GM12878 (cell line): Measurements from ENCODE around the gene HERC6. TPM values are rescaled to one million over a fixed set of nuclear protein-coding genes. Genes with fewer than 3 reads are reported as not detected.
A peak's percentile ranks its signal among the peaks of the same experiment; 100 is the strongest.

Experiments
- CHD1 ChIP-seq: IDR thresholded peaks from 2 replicates; pipeline ENCODE4 v1.6.1; 2012; ENCODE audit warnings: low read depth, low read length, improper control_type of control experiment
- CHD4 ChIP-seq: fragments of 200-600 bp; sonication (generic); IDR thresholded peaks from 2 replicates; pipeline ENCODE4 v1.6.1; 2016; ENCODE audit warnings: mild to moderate bottlenecking
- JUND ChIP-seq: IDR thresholded peaks from 2 replicates; pipeline ENCODE4 v1.6.1; 2012; ENCODE audit warnings: low read depth, mild to moderate bottlenecking, low read length, improper control_type of control experiment, moderate library complexity
- LARP7 ChIP-seq: fragments of 450-650 bp; IDR thresholded peaks from 2 replicates; pipeline ENCODE4 v1.6.1; 2017; ENCODE audit warnings: mild to moderate bottlenecking
- MEF2B ChIP-seq: fragments of 450-650 bp; IDR thresholded peaks from 2 replicates; pipeline ENCODE4 v1.6.1; 2018; ENCODE audit warnings: mild to moderate bottlenecking, moderate library complexity; ENCODE audit not compliant: partially characterized antibody, poor library complexity, severe bottlenecking
- MTA2 ChIP-seq: fragments of 450-650 bp; IDR thresholded peaks from 2 replicates; pipeline ENCODE4 v1.6.1; 2016; ENCODE audit warnings: low read depth, mild to moderate bottlenecking, moderate library complexity
- POLR2AphosphoS5 ChIP-seq: IDR thresholded peaks from 2 replicates; pipeline ENCODE4 v1.6.1; 2011; ENCODE audit warnings: mild to moderate bottlenecking, low read length, inconsistent platforms
- POU2F2 ChIP-seq: IDR thresholded peaks from 3 replicates; pipeline ENCODE4 v1.6.1; 2011; ENCODE audit warnings: low read depth, mild to moderate bottlenecking, low read length, borderline replicate concordance
- SIN3A ChIP-seq: IDR thresholded peaks from 2 replicates; pipeline ENCODE4 v1.6.1; 2012; ENCODE audit warnings: low read depth, low read length, improper control_type of control experiment
- YBX1 ChIP-seq: fragments of 450-650 bp; IDR thresholded peaks from 2 replicates; pipeline ENCODE4 v1.6.1; 2016; ENCODE audit warnings: antibody characterized with exemption
- ZNF274 ChIP-seq: IDR thresholded peaks from one replicate; pipeline ENCODE4 v1.8.0; 2011; ENCODE audit not compliant: insufficient read length, insufficient read depth
- polyA plus RNA-seq, 11 experiments: library from polyadenylated mRNA; depleted of rRNA in 4 of 11; unstranded in 6 of 11; stranded (reverse) in 5 of 11; fragments of >200 nt; fragmentation: Nextera tagmentation in 4 of 11; fragmentation: Illumina TruSeq in 1 of 11; extraction: Ambion mirVana in 4 of 11; extraction: Trizol in 1 of 11; gene quantifications; 1 replicate in 1 of 11; 2 replicates in 10 of 11; pipeline versions ENCODE4 v1.2.1 to v1.2.3, GENCODE V29; 2011 to 2016; ENCODE audit warnings: inconsistent platforms in 2 of 11, missing spikeins in 2 of 11, low read depth in 1 of 11
- total RNA-seq, 4 experiments: library from RNA; depleted of rRNA in 3 of 4; stranded (reverse); fragments of >200 nt in 3 of 4; fragmentation: Illumina TruSeq in 1 of 4; extraction: Trizol in 1 of 4; gene quantifications; 2 replicates each; pipeline versions ENCODE4 v1.2.1 to v1.2.3, GENCODE V29; 2013 to 2021
- TF ChIP-seq, protein P1 (sequence below): IDR thresholded peaks from 2 replicates; pipeline ENCODE4 v1.6.1; 2011; ENCODE audit warnings: borderline replicate concordance, low read depth, mild to moderate bottlenecking, moderate library complexity, mixed read lengths, low read length; ENCODE audit not compliant: insufficient read depth; ENCODE audit errors: extremely low read length
- TF ChIP-seq, protein P2 (sequence below): IDR thresholded peaks from 2 replicates; pipeline ENCODE4 v1.6.1; 2012; ENCODE audit warnings: low read length, inconsistent platforms
- TF ChIP-seq, protein P3 (sequence below): fragments of 450-650 bp; formaldehyde crosslinking; IDR thresholded peaks from 2 replicates; pipeline ENCODE4 v1.4.0; 2020; ENCODE audit warnings: mild to moderate bottlenecking, moderate library complexity
- TF ChIP-seq, protein P4 (sequence below), 3 experiments: IDR thresholded peaks in 2 of 3; conservative IDR thresholded peaks in 1 of 3; 2 replicates each; pipeline ENCODE4 v1.5.1; 2011; ENCODE audit warnings: low read depth in 3 of 3, low read length in 3 of 3, mild to moderate bottlenecking in 3 of 3, control low read depth in 2 of 3, moderate library complexity in 2 of 3, inconsistent platforms in 1 of 3, mixed read lengths in 1 of 3; ENCODE audit not compliant: control insufficient read depth in 2 of 3, insufficient read depth in 1 of 3; ENCODE audit errors: extremely low read depth in 1 of 3
- TF ChIP-seq, protein P5 (sequence below): fragments of 450-650 bp; IDR thresholded peaks from 2 replicates; pipeline ENCODE4 v1.6.1; 2017; ENCODE audit warnings: mild to moderate bottlenecking, low read depth, inconsistent platforms; ENCODE audit not compliant: poor library complexity, severe bottlenecking
- TF ChIP-seq, protein P6 (sequence below): fragments of 450-650 bp; IDR thresholded peaks from 2 replicates; pipeline ENCODE4 v1.6.1; 2017; ENCODE audit warnings: mild to moderate bottlenecking

Gene HERC6
- total and polyA plus RNA-seq, 10 of the 15 experiments (the other 5 are each of a cell fraction or from before 2014, with no cell fraction given) = 1.7 to 26.4 (median 5.9) TPM

DNA sequence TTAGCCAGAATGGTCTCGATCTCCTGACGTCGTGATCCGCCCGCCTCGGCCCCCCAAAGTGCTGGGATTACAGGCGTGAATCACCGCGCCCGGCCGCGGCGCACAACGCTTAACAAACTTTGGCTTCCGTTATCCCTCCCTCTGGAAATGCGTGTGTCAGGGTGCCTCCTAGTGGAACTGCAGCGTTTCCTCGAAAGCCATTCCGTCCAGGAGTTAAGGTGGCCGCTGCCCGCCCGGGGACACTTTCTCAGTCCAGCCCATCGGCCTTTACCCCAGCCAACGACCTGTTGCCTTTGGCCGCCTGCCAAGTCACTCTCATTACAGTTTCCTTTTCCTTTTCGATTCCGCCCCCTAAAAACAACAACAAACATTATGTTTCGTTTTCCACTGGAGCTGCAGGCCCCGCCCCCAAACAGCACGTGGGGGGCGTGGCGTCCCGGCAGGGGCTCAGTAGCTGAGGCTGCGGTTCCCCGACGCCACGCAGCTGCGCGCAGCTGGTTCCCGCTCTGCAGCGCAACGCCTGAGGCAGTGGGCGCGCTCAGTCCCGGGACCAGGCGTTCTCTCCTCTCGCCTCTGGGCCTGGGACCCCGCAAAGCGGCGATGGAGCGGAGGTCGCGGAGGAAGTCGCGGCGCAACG, 78.1 kb downstream of the HERC6 start, which contains the start of gene HERC5 (continued):
- TF ChIP-seq, protein P1, sequence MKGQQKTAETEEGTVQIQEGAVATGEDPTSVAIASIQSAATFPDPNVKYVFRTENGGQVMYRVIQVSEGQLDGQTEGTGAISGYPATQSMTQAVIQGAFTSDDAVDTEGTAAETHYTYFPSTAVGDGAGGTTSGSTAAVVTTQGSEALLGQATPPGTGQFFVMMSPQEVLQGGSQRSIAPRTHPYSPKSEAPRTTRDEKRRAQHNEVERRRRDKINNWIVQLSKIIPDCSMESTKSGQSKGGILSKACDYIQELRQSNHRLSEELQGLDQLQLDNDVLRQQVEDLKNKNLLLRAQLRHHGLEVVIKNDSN = peak; percentile 87
- TF ChIP-seq POU2F2 (no peak; the same call in 2 of the 3 replicates), ZNF274 (no peak), YBX1 (no peak), POLR2AphosphoS5 (peak; percentile 75), MEF2B (no peak), LARP7 (peak; percentile 93; the same call in 1 of the 2 replicates), MTA2 (peak; percentile 58; the same call in 1 of the 2 replicates), CHD1 (no peak), CHD4 (no peak), JUND (no peak), SIN3A (peak; percentile 91)
- TF ChIP-seq, protein P2, sequence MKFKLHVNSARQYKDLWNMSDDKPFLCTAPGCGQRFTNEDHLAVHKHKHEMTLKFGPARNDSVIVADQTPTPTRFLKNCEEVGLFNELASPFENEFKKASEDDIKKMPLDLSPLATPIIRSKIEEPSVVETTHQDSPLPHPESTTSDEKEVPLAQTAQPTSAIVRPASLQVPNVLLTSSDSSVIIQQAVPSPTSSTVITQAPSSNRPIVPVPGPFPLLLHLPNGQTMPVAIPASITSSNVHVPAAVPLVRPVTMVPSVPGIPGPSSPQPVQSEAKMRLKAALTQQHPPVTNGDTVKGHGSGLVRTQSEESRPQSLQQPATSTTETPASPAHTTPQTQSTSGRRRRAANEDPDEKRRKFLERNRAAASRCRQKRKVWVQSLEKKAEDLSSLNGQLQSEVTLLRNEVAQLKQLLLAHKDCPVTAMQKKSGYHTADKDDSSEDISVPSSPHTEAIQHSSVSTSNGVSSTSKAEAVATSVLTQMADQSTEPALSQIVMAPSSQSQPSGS = no peak
- TF ChIP-seq, protein P3, sequence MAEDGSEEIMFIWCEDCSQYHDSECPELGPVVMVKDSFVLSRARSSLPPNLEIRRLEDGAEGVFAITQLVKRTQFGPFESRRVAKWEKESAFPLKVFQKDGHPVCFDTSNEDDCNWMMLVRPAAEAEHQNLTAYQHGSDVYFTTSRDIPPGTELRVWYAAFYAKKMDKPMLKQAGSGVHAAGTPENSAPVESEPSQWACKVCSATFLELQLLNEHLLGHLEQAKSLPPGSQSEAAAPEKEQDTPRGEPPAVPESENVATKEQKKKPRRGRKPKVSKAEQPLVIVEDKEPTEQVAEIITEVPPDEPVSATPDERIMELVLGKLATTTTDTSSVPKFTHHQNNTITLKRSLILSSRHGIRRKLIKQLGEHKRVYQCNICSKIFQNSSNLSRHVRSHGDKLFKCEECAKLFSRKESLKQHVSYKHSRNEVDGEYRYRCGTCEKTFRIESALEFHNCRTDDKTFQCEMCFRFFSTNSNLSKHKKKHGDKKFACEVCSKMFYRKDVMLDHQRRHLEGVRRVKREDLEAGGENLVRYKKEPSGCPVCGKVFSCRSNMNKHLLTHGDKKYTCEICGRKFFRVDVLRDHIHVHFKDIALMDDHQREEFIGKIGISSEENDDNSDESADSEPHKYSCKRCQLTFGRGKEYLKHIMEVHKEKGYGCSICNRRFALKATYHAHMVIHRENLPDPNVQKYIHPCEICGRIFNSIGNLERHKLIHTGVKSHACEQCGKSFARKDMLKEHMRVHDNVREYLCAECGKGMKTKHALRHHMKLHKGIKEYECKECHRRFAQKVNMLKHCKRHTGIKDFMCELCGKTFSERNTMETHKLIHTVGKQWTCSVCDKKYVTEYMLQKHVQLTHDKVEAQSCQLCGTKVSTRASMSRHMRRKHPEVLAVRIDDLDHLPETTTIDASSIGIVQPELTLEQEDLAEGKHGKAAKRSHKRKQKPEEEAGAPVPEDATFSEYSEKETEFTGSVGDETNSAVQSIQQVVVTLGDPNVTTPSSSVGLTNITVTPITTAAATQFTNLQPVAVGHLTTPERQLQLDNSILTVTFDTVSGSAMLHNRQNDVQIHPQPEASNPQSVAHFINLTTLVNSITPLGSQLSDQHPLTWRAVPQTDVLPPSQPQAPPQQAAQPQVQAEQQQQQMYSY = no peak
- TF ChIP-seq, protein P4, sequence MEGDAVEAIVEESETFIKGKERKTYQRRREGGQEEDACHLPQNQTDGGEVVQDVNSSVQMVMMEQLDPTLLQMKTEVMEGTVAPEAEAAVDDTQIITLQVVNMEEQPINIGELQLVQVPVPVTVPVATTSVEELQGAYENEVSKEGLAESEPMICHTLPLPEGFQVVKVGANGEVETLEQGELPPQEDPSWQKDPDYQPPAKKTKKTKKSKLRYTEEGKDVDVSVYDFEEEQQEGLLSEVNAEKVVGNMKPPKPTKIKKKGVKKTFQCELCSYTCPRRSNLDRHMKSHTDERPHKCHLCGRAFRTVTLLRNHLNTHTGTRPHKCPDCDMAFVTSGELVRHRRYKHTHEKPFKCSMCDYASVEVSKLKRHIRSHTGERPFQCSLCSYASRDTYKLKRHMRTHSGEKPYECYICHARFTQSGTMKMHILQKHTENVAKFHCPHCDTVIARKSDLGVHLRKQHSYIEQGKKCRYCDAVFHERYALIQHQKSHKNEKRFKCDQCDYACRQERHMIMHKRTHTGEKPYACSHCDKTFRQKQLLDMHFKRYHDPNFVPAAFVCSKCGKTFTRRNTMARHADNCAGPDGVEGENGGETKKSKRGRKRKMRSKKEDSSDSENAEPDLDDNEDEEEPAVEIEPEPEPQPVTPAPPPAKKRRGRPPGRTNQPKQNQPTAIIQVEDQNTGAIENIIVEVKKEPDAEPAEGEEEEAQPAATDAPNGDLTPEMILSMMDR (IDR thresholded peaks at IDR 0.05 in 2 of 3, conservative IDR thresholded peaks at IDR 0.05 in 1 of 3; ENCODE audit: control insufficient read depth in 2 of 3, extremely low read depth in 1 of 3, insufficient read depth in 1 of 3, low read depth in 3 of 3, low read length in 3 of 3) = peak in 2 of 3 experiments; percentile 33 to 63; a peak in 3 of 6 replicates
- TF ChIP-seq, protein P5, sequence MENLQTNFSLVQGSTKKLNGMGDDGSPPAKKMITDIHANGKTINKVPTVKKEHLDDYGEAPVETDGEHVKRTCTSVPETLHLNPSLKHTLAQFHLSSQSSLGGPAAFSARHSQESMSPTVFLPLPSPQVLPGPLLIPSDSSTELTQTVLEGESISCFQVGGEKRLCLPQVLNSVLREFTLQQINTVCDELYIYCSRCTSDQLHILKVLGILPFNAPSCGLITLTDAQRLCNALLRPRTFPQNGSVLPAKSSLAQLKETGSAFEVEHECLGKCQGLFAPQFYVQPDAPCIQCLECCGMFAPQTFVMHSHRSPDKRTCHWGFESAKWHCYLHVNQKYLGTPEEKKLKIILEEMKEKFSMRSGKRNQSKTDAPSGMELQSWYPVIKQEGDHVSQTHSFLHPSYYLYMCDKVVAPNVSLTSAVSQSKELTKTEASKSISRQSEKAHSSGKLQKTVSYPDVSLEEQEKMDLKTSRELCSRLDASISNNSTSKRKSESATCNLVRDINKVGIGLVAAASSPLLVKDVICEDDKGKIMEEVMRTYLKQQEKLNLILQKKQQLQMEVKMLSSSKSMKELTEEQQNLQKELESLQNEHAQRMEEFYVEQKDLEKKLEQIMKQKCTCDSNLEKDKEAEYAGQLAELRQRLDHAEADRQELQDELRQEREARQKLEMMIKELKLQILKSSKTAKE = peak; percentile 93
- TF ChIP-seq, protein P6, sequence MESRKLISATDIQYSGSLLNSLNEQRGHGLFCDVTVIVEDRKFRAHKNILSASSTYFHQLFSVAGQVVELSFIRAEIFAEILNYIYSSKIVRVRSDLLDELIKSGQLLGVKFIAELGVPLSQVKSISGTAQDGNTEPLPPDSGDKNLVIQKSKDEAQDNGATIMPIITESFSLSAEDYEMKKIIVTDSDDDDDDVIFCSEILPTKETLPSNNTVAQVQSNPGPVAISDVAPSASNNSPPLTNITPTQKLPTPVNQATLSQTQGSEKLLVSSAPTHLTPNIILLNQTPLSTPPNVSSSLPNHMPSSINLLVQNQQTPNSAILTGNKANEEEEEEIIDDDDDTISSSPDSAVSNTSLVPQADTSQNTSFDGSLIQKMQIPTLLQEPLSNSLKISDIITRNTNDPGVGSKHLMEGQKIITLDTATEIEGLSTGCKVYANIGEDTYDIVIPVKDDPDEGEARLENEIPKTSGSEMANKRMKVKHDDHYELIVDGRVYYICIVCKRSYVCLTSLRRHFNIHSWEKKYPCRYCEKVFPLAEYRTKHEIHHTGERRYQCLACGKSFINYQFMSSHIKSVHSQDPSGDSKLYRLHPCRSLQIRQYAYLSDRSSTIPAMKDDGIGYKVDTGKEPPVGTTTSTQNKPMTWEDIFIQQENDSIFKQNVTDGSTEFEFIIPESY = no peak
